Heart left ventricle (tissue), 16 donors: ENCODE measurements around the gene DSCAM. TPM values are rescaled to one million over a fixed set of nuclear protein-coding genes. Genes with fewer than 3 reads are reported as not detected.

Source experiments
- ATAC-seq, 4 donors: fragments of 200-7000 bp; cut with Tn5 transposase; one replicate each; pipeline ENCODE4 v1.9.1; 2020 to 2022; ENCODE audit warnings: moderate library complexity in 4 of 4, mild to moderate bottlenecking in 3 of 4, moderate number of reproducible peaks in 1 of 4
- DNase-seq, 5 donors: peaks; one replicate each; pipeline ENCODE4 v3.0.0-alpha.2; 2020
- H3K27ac ChIP-seq, 12 donors: fragments of 200-600 bp; sonication (generic) in 4 of 12; one replicate each; pipeline versions ENCODE4 v1.5.0 to v1.8.0; 2016 to 2022; ENCODE audit warnings: mild to moderate bottlenecking in 2 of 12
- H3K27me3 ChIP-seq, 9 donors: fragments of 200-600 bp; sonication (generic) in 2 of 9; one replicate each; pipeline versions ENCODE4 v1.5.1 to v1.8.0; 2016 to 2022; ENCODE audit warnings: mild to moderate bottlenecking in 3 of 9
- H3K36me3 ChIP-seq, 9 donors: fragments of 200-600 bp; sonication (generic) in 2 of 9; one replicate each; pipeline versions ENCODE4 v1.5.0 to v1.8.0; 2018 to 2022; ENCODE audit warnings: mild to moderate bottlenecking in 2 of 9
- H3K4me1 ChIP-seq, 12 donors: fragments of 200-600 bp; sonication (generic) in 4 of 12; one replicate each; pipeline versions ENCODE4 v1.5.0 to v1.8.0; 2016 to 2022; ENCODE audit warnings: mild to moderate bottlenecking in 3 of 12
- H3K4me3 ChIP-seq, 12 donors: fragments of 200-600 bp; sonication (generic) in 4 of 12; one replicate each; pipeline versions ENCODE4 v1.5.0 to v1.8.0; 2017 to 2022; ENCODE audit warnings: mild to moderate bottlenecking in 9 of 12, moderate library complexity in 4 of 12
- H3K9me3 ChIP-seq, 12 donors: fragments of 200-600 bp; sonication (generic) in 4 of 12; one replicate each; pipeline versions ENCODE4 v1.5.0 to v1.8.0; 2016 to 2022; ENCODE audit warnings: mild to moderate bottlenecking in 1 of 12
- CTCF ChIP-seq, 12 donors: fragments of 200-600 bp; sonication (generic) in 4 of 12; IDR thresholded peaks; one replicate each; pipeline versions ENCODE4 v1.5.0 to v1.8.0; 2018 to 2022; ENCODE audit warnings: antibody characterized with exemption in 12 of 12, mild to moderate bottlenecking in 5 of 12
- POLR2A ChIP-seq, 2 donors: fragments of 450-650 bp; IDR thresholded peaks; one replicate each; pipeline ENCODE4 v1.6.1; 2017; ENCODE audit warnings: antibody characterized with exemption in 2 of 2, mild to moderate bottlenecking in 2 of 2, moderate library complexity in 2 of 2
- WGBS, 4 donors: extraction: QIAGEN DNeasy Blood & Tissue Kit in 2 of 4; methylation state at CpG; one replicate each; pipeline versions ENCODE4 v1.1.5 to v1.1.7; 2013 to 2018; 5-methylcytosine and 5-hydroxymethylcytosine counted together
- intact Hi-C, 10 donors: fragments of 100-400 bp; cut with DNase I; formaldehyde crosslinking; loops; one replicate each; pipeline versions ENCODE4 v1.11.1 to v1.14.2; 2022
- polyA plus RNA-seq, 2 donors: library from polyadenylated mRNA; stranded (reverse); fragments of 200-250 nt; gene quantifications; one replicate each; pipeline ENCODE4 v1.2.3, GENCODE V29; 2013
- total RNA-seq, 9 donors: library from RNA; depleted of rRNA in 2 of 9; stranded (reverse); fragments of >200 nt in 2 of 9; fragmentation: NEBNext Ultra II Directional in 3 of 9; extraction: Animal tissue kit (Norgen Biotek cat#: 25700) in 3 of 9; gene quantifications; one replicate each; pipeline versions ENCODE4 v1.1.0 to v1.2.4, GENCODE V29; 2016 to 2023
- donor health status: ischemic (EF 13 %, LVEDD 7.1; RV severe dilation, severe dysfunction).
- donor health status: healthy with polysubstance abuse.
- donor health status: DM: no; HTN: yes; CAD: no.
- donor health status: DM: no; HTN: no; CAD: no.
- donor health status: ischemic (EF 25% LVEDD 6.9; RV normal size, moderate dysfunction).
- donor health status: ischemic (EF 25% LVEDD 5.7; RV mildly dilated, moderate dysfunction).
- donor health status: healthy.
- donor health status: DM: yes; HTN: yes; CAD: no.
- donor health status: ischemic (EF 35%, LVEDD 5.7; RV mildly dilated, moderate dysfunction).
- donor health status: nonischemic (EF 11% LVEDD 7.7; RV severe dilation, severe dysfunction).
- donor health status: DM: yes; HTN: yes; CAD: no.
- donor health status: PGD.
- donor health status: ischemic (EF 29% LVEDD 5.4; RV normal size, mild dysfunction).
- donor health status: nonischemic (EF 23%, LVEDD 6.1; RV moderate dilation, normal function).

The DSCAM gene
- total and polyA plus RNA-seq, 11 donors: 0.03 TPM; not detected in 10

GRCh38 chr21:40054403-40054802 is 792.6 kb downstream of the DSCAM start:
- peaks cover 0 to 14% (median 2%) of the 10 kb centered on the region in 12 donors for H3K4me1 ChIP-seq
- intact Hi-C loops: loop anchor here in 3 of 10 donors (5.0 to 10.0 kb wide), 4 partner anchors 63 to 270 kb away; no protein-coding TSS in a partner anchor

GRCh38 chr21:40053007-40053406 is 794.0 kb downstream of the DSCAM start:
- DNase-seq (peak in 4 of 5 donors; percentile 31 to 69 (median 52)), ATAC-seq (peak; percentile 78 to 94 (median 86))
- TF ChIP-seq CTCF (IDR thresholded peaks at IDR 0.05): no peak
- no peak for TF ChIP-seq POLR2A (IDR thresholded peaks at IDR 0.05)
- Histone ChIP-seq H3K27me3 (no peaks in the 10 kb centered on the region), H3K9me3 (no peaks in the 10 kb centered on the region), H3K36me3 (no peaks in the 10 kb centered on the region), H3K27ac (peak overlapping the region in 5 of 12 donors; percentile 19 to 84 (median 39)), H3K4me3 (no peak overlapping the region), H3K4me1 (peaks cover 0 to 14% (median 2%) of the 10 kb centered on the region in 12 donors)
- intact Hi-C loops: loop anchor here in 3 of 10 donors (5.0 to 10.0 kb wide), 4 partner anchors 64 to 268 kb away; no protein-coding TSS in a partner anchor
- WGBS, 4 donors: 45 to 59% (median 56%) methylated on average over 11 of the region's 11 CpGs

More at GRCh38 chr21:40054403-40054802, 792.6 kb downstream of the DSCAM start:
- Histone ChIP-seq H3K27me3 (no peaks in the 10 kb centered on the region), H3K4me3 (no peak overlapping the region), H3K27ac (peak overlapping the region in 2 of 12 donors; percentile 35 to 84), H3K36me3 (no peaks in the 10 kb centered on the region), H3K9me3 (no peaks in the 10 kb centered on the region)
- no peak for TF ChIP-seq POLR2A (IDR thresholded peaks at IDR 0.05)
- no peak for TF ChIP-seq CTCF (IDR thresholded peaks at IDR 0.05)
- DNase-seq (peak in 2 of 5 donors; percentile 15 to 50), ATAC-seq (peak; percentile 28 to 60 (median 56))
- WGBS, 4 donors: 27 to 43% (median 38%) methylated on average over 3 of the region's 3 CpGs

- peak overlapping the region in 3 of 12 donors; percentile 38 to 84 (median 64) for H3K27ac ChIP-seq
- H3K27me3 ChIP-seq: no peaks in the 10 kb centered on the region
- peaks cover 0 to 14% (median 2%) of the 10 kb centered on the region in 12 donors for H3K4me1 ChIP-seq
- H3K36me3 ChIP-seq: no peaks in the 10 kb centered on the region
- no peak for ATAC-seq
- no peak overlapping the region for H3K4me3 ChIP-seq
- no peak for TF ChIP-seq CTCF (IDR thresholded peaks at IDR 0.05)
- no peak for TF ChIP-seq POLR2A (IDR thresholded peaks at IDR 0.05)
- no peak for DNase-seq
- intact Hi-C loops: loop anchor here in 3 of 10 donors (5.0 to 10.0 kb wide), 4 partner anchors 65 to 267 kb away; no protein-coding TSS in a partner anchor
- 83 to 97% (median 89%) methylated on average over 2 of the region's 2 CpGs for WGBS, 4 donors
- no peaks in the 10 kb centered on the region for H3K9me3 ChIP-seq
Measured at GRCh38 chr21:40052276-40052675, 794.7 kb downstream of the DSCAM start.

- Histone ChIP-seq H3K27ac (peak overlapping the region in 1 of 12 donors; percentile 84), H3K9me3 (no peaks in the 10 kb centered on the region), H3K36me3 (no peaks in the 10 kb centered on the region), H3K4me3 (no peak overlapping the region), H3K4me1 (peaks cover 0 to 14% (median 2%) of the 10 kb centered on the region in 12 donors), H3K27me3 (no peaks in the 10 kb centered on the region)
- intact Hi-C loops: loop anchor here in 3 of 10 donors (5.0 to 10.0 kb wide), 4 partner anchors 66 to 267 kb away; no protein-coding TSS in a partner anchor
- WGBS, 4 donors: 87 to 92% (median 90%) methylated on average over 11 of the region's 11 CpGs
- no peak for TF ChIP-seq POLR2A (IDR thresholded peaks at IDR 0.05)
- TF ChIP-seq CTCF (IDR thresholded peaks at IDR 0.05): no peak
- ATAC-seq: no peak
- DNase-seq: no peak
Measured at GRCh38 chr21:40051801-40052200, 795.2 kb downstream of the DSCAM start.
